ENCODE data around the gene NUP214.

- TF ChIP-seq PAX5 (IDR thresholded peaks at IDR 0.05; ENCODE audit: insufficient read depth, low read length, severe bottlenecking) = no peak
- TF ChIP-seq POLR2AphosphoS5 (IDR thresholded peaks at IDR 0.05; ENCODE audit: low read depth, low read length) = no peak
- TF ChIP-seq POLR2A (IDR thresholded peaks at IDR 0.05; ENCODE audit: low read depth, low read length) = no peak
Observed at GRCh38 chr9:131226226-131226625, 100.8 kb downstream of the NUP214 start.
